HG03045 (cell line): ENCODE measurements around the gene GALNT17.

Experiments used
- ATAC-seq: cut with Tn5 transposase; IDR thresholded peaks from one replicate; pipeline ENCODE4 v1.9.1; 2021; ENCODE audit warnings: mild to moderate bottlenecking, moderate library complexity; ENCODE audit not compliant: unreplicated experiment

The GALNT17 gene

DNA sequence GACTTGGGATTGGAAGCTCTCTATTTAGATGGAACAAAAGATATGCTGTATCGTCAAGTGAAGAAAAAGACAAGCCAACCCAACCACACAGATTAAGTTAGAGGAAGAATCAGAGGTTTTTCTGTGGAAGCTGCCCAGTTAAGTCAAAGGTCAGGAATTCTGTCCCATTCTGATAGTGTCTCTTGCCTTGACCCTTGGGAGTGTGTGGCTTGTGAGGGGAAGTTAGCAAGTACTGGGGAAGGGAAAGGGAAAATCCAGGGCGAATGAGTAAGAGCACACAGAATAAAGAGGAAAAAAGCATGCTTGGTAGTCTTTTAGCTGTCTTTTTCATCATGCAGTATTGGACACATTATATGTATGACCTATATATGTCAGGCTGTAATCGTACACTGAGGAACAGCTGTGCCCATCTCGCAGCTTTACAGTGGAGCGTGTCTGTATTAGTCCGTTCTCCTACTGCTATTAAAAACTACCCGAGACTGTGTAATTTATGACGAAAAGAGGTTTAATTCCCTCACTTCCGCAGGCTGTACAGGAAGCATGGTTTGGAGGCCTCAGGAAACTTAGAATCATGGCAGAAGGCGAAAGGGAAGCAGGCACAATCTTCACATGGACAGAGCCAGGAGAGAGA lies 197.2 kb downstream of the GALNT17 start:
- no peak for ATAC-seq

DNA sequence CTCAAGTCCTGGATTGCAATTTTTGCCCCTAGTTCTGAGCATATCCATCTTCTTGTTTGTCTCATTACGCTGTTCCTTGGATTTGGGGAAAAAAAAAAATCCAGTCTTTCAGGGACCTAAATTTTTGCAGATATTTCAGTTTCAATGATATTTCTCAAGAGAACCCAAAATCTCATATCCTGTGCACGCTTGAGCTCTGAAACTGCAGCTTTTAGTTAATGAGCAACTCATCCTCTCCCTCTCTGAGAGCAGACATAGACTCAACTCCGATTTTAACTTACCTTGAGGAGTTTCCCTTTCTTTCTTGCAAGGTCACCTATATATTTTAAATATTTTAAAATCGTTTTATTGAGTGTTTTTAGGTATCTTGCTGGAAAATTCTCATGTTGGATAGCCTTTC lies 200.3 kb downstream of the GALNT17 start:
- no peak for ATAC-seq

DNA sequence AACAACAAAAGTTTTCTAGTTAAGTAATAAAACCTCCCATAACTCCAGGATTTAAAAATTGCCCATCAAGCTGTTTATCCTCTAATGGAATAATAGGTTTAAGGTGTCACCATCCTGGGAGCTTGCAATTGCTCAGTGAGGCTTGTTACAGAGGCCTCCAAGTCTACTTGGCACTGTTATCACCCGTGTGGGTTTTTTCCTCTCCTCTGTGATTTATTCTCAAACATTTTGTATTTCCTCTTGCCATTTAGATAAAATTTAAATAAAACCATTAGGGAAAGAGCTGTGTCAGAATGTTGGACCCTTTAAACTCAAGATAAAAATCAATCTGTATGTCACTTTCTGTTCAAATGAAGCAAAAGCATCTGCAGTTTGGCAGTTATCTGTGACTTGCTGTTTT lies 202.6 kb downstream of the GALNT17 start:
- ATAC-seq: no peak

DNA sequence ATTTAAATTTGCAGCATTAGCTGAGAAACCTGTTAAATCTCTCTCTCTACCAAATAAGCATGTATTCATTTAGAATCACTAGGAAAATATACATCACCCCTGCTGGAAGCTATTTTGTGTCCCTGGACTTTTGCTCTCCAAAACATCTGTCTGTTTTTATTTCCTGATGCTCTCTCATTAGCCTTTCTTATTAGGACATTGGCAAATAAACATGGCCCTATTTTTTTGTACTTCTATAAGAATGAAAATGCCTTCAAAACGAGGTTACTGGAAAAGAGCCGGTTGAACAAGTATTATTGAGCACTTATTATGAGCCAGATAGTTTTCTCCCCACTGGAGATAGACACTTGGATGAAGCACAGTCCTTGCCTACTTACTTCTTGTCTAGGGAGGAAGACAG lies 206.9 kb downstream of the GALNT17 start:
- ATAC-seq: no peak

DNA sequence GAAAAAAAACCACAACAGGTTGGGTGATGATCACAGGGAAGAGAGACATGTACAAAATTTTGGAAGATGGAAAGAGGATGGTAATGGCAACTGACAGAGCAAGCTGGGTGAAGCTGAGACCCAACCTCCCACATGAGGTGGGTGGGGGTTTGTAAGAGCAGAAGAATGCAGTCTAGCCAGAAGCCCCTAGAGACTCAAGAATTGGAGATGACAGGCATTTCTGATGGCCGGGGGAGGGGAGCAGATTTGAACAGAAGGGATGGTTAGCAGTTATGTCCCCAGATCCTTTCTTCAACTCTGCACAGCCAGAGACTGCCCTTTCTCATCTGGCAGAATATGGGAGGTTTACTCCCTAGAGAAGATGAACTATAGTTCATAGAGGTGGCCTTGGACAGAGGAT lies 208.0 kb downstream of the GALNT17 start:
- ATAC-seq: no peak

DNA sequence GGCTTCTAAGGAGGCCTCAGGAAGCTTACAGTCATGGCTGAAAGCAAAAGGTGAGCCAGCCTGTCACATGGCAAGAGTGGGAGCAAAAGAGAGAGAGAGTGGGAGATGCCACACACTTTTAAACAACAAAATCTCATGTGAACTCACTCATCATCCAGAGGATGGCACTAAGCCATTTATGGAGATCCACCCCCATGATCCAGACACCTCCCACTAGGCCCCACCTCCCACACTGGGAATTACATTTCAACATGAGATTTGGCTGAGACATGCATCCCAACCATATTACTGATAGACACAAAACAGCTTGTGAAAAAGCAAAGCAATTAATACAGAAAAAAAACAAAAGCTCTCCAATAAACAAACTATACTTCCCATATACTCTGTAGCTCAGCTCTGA lies 210.3 kb downstream of the GALNT17 start:
- no peak for ATAC-seq

DNA sequence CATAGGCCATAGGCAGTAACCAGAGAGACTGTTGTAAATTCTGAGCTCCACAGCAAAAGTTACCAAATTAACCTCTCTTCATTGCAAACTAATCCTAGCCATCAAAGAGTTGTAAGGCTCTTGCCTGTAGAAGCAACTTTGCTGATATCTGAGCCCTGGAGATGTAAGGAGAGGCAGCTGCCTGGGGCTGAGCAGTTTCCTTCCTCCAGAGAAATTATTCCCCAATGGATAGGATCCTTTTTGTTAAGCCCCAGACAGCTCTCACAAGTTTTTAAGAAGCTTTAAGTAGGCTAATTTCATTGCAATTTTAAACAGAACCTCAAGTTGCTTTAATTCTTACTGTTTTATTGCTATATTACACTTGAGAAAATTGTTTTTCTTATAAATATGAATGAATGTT lies 211.1 kb downstream of the GALNT17 start:
- ATAC-seq: no peak

DNA sequence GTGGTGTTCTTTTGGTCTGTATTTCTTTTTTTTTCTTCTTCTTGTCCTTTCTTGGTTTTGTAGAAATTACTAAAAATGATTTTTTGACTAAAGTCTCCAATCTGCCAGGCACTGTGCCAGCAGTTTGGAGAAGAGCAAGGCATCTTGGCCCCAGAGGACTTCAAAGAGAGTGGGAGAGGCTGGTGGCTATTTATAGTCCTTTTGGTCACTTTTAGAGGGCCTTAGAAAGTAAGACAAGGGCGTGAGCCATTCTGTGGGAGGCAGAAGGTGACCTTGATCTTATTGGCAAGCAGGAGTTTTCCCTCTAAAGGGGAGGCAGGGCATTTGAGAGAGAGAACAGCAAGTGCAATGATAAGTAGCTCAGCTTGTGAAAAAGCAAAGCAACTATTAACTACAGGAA lies 211.9 kb downstream of the GALNT17 start:
- no peak for ATAC-seq

DNA sequence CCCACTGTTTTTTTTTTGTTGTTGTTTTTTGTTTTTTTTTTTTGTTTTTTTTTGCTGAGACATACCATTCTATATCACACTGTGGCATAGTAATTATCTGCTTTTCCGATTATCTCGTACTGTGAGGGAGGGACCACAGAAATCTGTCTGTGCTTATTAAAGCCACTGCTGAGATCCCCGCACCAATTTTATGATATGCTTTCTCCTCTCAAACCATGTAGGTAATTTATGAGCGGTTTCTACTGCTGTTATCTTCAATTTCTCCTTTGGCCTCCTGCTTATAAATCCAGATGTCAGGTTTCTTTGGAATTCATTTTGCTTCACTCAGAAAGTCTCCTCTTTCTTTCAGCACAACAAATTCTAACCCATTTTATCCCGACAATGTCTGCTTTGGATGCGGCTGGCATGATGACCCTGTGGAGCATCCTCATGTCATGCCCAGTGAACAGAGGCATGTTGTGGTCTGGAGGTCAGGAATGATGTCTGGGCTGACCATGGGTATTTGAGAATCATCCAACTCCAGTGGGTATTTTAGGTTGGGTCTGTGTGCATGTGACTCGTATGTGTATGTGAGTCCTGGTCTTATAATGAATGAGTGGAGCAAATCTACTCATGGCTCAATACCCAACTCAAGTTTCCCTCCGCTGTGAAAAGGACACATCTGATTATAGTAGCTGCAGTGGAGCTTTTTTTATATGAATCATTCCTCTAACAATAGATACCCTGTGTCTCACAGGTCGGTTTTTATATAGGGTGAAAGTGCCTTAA lies 213.4 kb downstream of the GALNT17 start:
- no peak for ATAC-seq

DNA sequence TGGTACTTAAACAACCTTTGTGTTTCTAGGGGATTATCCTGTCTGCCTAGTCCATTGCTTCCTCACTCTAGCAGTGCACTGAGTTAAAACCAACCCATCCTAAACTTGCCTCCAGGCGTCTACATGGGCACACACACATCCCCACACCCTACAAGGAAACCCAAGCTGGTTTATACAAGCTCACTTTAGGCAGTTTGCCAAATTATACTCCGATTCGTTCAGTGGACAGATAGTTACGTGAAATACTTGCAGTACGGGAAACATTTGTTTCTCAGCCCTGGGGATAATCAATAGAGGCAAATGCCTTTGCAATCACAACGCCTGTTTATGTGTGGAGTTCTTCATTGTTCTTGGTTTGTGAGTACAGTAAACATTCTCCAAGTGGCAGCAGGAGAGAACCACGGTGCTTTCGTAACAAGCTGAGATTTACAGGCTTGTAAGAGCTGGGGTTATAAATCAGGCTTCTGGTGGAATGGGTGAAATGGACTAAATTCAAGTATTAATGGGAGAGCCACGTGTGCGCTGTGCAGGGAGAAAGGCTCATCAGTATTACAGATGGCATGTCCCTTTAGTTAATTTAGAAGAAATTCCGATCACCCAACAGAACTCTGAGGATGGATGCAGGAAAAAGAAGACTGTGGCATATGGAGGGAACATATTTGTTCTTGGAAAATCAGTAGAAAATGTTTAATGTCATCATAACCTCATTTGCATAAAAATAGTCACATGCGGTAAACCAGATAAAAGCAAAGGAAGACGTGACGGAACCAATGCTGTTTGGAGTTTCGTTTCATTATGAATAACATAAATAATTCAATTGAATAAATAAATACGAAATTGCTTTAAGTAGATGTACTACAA lies 217.1 kb downstream of the GALNT17 start:
- no peak for ATAC-seq

DNA sequence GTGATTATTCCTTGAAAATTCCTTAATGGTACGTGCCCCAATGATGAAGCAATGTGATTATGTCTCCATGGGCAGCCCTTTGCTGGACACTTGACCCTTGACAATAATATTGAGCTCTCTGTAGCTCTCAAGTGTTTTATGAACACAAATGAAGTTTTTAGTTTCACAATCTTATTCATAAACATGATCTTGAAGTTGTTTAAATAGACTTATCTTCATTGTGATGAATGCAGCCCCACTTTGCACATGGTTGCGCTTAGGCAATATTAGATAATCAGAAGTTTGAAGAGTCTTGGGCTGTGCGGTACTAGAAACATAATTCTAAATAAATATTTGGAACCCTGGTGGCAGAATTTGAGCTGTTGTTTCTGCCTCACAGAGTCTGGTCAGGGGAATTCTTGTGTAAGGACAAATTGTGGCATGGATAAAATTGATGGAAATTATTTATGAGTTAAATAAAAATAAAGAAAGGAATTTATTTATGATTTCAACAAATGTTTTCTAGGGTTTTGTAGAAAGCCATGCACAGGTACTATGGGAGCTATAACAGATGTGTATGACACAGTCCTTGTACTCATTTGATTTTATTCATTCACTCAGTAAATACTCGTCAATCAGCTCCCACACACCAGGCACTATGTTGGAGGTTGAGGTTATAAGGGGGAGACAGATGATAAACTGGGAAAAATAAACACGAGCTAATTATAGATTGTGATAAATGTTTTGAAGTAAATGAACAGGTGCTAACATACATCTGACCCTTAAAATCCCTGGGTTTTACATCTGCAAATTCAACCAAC lies 217.9 kb downstream of the GALNT17 start:
- no peak for ATAC-seq

DNA sequence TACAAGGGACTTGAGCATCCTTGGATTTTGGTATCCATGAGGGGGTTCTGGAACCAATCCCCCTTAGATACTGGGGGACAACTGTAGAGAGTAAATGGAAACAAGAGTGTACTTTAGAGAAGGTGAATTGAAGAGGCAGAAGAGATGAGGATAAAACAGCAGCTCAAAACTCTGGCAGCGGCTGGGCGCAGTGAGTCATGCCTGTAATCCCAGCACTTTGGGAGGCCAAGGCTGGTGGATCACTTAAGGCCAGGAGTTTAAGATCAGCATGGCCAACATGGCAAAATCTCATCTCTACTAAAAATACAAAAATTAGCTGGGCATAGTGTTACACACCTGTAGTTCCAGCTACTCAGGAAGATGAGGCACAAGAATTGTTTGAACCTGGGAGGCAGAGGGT lies 218.7 kb downstream of the GALNT17 start:
- no peak for ATAC-seq

DNA sequence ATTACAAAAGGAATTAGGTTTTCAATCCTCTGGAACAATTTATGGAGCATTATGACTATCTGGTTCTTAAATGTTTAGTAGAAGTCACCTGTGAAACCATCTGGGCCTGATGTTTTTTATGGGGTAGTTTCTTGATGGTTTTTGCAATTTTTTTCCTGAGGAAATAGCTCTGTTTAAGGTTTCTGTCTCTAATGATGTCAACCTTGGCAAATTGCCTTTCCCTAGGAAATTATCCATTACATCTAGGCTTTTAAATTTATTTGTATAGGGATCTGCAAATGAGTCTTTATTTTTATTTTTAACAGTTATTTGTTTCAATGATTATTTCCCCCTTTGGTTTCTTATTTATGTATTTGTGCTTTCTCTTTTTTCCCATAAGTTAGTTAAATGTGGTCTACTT lies 222.8 kb downstream of the GALNT17 start:
- ATAC-seq: no peak

DNA sequence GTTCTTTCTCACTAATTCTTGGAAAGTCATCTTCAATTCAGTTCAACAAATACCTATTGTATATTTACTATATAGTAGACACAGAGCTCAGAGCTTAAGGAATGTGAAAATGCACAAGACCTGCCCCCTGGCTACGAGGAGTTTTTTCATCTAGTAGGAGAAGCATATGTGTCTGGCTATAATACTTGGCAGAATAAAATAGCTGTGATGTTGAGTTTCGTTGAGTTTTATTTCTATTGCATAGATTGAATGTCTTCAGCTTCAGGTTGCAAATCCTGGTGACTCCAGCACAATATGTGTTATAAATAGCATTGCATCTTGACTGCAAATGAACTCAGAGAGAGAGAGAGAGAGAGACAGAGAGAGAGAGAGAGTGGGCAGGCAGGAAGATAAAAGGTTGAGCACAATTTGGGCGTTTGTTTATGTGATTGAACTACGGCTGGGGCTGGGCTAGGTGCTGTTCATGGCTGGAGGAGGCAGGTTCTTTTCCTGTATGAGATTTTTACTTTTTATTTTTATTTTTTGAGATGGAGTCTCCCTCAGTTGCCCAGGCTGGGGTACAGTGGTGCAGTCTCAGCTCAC lies 229.6 kb downstream of the GALNT17 start:
- ATAC-seq: no peak

DNA sequence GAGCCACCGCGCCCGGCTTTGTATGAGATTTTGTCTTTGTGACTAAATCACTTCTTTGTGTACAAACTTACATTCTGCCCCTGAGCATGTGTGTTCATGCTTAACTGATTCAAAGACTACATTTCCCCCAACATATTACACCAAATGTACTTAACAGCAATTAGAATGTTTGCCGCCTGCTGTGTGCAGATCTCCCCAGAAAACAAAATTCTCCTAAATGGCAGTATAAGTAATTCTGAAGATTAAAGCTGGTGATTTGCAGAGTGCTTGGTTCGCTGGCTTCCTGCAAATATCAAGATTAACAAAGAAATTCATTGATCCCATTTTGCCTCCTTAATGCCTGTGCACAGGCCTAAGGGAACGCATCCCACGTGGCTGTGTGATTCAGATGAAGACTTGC lies 230.3 kb downstream of the GALNT17 start:
- ATAC-seq: no peak

DNA sequence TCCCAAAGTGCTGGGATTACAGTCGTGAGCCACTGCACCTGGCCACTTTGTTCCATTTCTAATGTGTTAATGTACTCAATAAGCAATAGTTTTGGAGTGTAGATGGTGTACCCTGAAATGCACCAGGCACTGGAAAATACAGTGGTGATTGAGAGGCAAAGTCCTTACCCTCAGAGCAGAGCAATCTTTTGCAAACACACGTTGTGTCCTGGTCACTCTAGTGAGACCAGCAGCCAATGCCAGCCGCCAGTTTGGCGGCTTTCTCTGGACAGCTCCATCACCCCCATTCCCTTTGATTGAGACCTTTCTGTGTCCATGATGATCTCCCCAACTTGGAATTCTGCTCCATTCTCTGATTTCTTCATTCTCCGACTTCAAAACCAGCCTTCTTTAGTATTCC lies 231.3 kb downstream of the GALNT17 start:
- ATAC-seq: no peak

DNA sequence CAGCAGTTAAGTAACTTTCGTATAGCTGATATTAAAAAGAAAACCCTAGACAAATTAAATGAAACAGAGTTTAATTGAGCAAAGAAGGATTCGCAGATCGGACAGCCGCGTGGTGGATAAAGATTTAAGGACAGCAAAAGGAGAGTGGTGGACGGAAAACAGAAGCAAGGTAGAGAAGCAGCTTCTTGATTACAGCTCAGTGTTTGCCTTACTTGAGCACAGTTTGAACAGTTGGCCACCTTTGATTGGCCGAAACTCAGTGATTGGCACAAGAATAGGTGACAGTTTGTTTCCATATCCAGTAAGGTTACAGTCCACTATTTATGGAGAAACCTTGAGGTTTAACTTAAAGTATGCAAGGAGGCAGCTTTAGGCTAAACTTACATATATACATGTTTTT lies 231.7 kb downstream of the GALNT17 start:
- no peak for ATAC-seq

DNA sequence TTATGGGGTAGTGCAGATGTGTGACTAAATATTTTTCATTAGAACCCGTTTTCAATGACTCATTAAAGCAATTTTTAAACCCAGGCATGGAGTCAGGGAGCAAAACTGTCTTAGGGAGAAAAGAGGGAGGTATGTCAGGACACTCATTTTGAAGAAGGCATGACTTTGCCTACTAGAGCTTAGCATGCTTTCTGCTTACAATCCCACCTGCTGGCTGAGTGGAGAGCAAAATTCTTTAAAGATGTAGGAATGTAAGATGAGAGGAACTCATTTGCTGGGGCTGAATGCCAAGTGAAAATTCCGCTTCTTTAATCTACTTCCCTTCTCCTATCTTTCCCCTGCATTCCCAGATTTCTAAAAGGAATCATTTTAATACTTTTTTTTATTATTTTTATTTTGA lies 232.6 kb downstream of the GALNT17 start:
- ATAC-seq: no peak

DNA sequence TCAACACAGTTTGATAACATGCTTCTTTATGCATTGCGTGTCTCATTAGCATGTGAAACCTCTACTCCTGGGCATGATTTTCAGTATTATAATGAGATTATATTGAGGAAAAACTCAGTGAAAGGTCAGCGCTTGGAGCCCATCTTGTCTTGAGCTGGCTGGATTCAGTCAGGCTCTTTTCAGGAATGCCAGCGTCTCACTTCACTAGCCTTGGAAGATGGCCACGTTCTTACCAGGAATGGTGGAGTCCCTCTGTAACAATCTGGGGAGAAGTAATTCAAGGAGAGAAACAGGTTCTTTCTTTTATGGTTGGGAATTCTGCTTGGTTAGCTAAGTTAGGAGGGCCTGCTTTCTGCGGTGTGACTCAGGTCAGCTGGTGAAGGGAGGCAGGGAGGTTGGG lies 241.0 kb downstream of the GALNT17 start:
- no peak for ATAC-seq

DNA sequence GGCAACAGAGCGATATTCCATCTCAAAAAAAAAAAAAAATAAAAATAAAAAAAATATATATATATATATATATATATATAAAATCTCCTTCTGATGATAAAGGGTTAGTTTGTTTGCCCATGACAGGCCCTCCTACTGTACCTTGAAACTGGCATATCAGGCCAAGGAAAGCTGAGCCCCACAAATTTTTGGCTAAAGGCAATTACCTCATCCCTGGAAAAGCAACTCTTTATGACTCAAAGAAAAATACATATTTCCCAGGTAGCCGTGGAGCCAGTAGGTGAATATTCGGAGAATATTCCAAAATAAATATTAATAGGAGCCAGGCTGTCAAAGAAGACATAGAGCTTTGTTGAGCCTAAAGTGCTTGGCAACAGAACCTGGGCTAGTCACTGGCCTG lies 245.1 kb downstream of the GALNT17 start:
- ATAC-seq: no peak

DNA sequence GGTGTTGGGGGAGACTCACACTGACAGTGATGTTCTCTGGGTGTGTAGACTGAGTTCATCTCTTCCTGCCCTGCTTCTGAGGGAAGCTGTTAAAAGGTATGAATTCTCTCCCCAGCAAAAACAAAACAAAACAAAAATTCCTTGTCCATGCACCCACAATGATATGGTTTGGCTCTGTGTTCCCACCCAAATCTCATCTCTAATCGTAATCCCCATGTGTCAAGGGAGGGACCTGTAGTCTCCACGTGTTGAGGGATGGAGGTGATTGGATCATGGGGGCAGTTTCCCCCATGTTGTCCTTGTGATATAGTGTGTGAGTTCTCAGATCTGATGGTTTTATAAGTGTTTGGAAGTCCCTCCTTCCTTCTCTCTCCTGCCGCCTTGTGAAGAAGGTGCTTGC lies 245.5 kb downstream of the GALNT17 start:
- no peak for ATAC-seq
